Stimulated activated memory B cell treated with anti-CD40 and anti-IgM and Interleukin-4, amounts not matched to agents 10 μg/mL and 1 μg/mL and 100 μg/mL, for 72 hours (primary cell): Measurements from ENCODE around the gene SASS6.
"Not testable (repeated sequence)": the region's sequence is repeated elsewhere in the genome, so short reads cannot be mapped to it uniquely, and the experiment has no call there.

Experiments
- ATAC-seq: fragments of 150-1000 bp; cut with Tn5 transposase; 2 replicates; pipeline ENCODE4 v1.10.0; 2021
- H3K27ac Mint-ChIP-seq: one replicate; pipeline ENCODE4 v1.8.0; 2022; ENCODE audit warnings: mild to moderate bottlenecking, mixed read lengths
- H3K27me3 Mint-ChIP-seq: one replicate; pipeline ENCODE4 v1.8.0; 2022; ENCODE audit warnings: mixed read lengths
- H3K36me3 Mint-ChIP-seq: one replicate; pipeline ENCODE4 v1.8.0; 2022; ENCODE audit warnings: mixed read lengths
- H3K4me1 Mint-ChIP-seq: one replicate; pipeline ENCODE4 v1.8.0; 2022; ENCODE audit warnings: mixed read lengths
- H3K4me3 Mint-ChIP-seq: one replicate; pipeline ENCODE4 v1.8.0; 2022; ENCODE audit warnings: mild to moderate bottlenecking, moderate library complexity, mixed read lengths
- H3K9me3 Mint-ChIP-seq: one replicate; pipeline ENCODE4 v1.8.0; 2022; ENCODE audit warnings: mixed read lengths

SASS6 gene

GRCh38 chr1:100075773-100076172 is 57.0 kb downstream of the SASS6 start:
- no peaks in the 10 kb centered on the region for H3K9me3 Mint-ChIP-seq
- H3K27ac Mint-ChIP-seq, result peak overlapping the region; percentile 54
- H3K36me3 Mint-ChIP-seq, result peaks cover 67% of the 10 kb centered on the region
- H3K4me3 Mint-ChIP-seq, result no peak overlapping the region
- H3K27me3 Mint-ChIP-seq, result no peaks in the 10 kb centered on the region
- H3K4me1 Mint-ChIP-seq, result peaks cover 4% of the 10 kb centered on the region
- peak; percentile 62 for ATAC-seq

GRCh38 chr1:100074604-100075395 is 57.9 kb downstream of the SASS6 start:
- H3K27me3 Mint-ChIP-seq, result no peaks in the 10 kb centered on the region

GRCh38 chr1:100073531-100073930 is 59.2 kb downstream of the SASS6 start:
- no peak overlapping the region for H3K4me3 Mint-ChIP-seq
- ATAC-seq, result no peak
- no peak overlapping the region for H3K27ac Mint-ChIP-seq
- peaks cover 4% of the 10 kb centered on the region for H3K4me1 Mint-ChIP-seq
- no peaks in the 10 kb centered on the region for H3K27me3 Mint-ChIP-seq
- no peaks in the 10 kb centered on the region for H3K9me3 Mint-ChIP-seq
- peaks cover 61% of the 10 kb centered on the region for H3K36me3 Mint-ChIP-seq

More at GRCh38 chr1:100074604-100075395, 57.9 kb downstream of the SASS6 start:
- Mint-ChIP-seq H3K36me3 (peaks cover 69% of the 10 kb centered on the region), H3K4me3 (no peak overlapping the region), H3K9me3 (no peaks in the 10 kb centered on the region), H3K27ac (peak overlapping the region; percentile 54), H3K4me1 (peaks cover 4% of the 10 kb centered on the region)
- no peak for ATAC-seq

GRCh38 chr1:100070201-100070939 is 62.4 kb downstream of the SASS6 start:
- Mint-ChIP-seq H3K27ac (no peak overlapping the region), H3K4me1 (peaks cover 7% of the 10 kb centered on the region), H3K27me3 (no peaks in the 10 kb centered on the region), H3K9me3 (peaks cover 3% of the 10 kb centered on the region), H3K4me3 (no peak overlapping the region), H3K36me3 (peaks cover 62% of the 10 kb centered on the region)
- ATAC-seq, result no peak

DNA sequence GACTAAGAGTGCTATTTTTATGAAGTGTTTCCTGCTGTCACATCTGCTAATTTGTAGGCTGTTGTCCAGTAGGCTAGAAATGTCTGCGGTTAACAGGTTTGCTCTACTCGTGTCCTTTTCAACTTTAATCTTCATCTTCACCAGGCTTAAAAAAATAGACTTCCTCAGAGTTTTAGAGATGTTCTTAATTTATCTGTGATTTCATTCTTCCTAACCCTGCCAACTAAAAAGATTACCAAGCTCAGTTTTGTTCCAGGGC is 66.8 kb downstream of the SASS6 start:
- peaks cover 53% of the 10 kb centered on the region for H3K36me3 Mint-ChIP-seq
- H3K27me3 Mint-ChIP-seq, result no peaks in the 10 kb centered on the region
- no peak for ATAC-seq
- no peak overlapping the region for H3K4me3 Mint-ChIP-seq
- peak overlapping the region; percentile 57 for H3K27ac Mint-ChIP-seq
- peaks cover 3% of the 10 kb centered on the region for H3K9me3 Mint-ChIP-seq
- H3K4me1 Mint-ChIP-seq, result peaks cover 26% of the 10 kb centered on the region

DNA sequence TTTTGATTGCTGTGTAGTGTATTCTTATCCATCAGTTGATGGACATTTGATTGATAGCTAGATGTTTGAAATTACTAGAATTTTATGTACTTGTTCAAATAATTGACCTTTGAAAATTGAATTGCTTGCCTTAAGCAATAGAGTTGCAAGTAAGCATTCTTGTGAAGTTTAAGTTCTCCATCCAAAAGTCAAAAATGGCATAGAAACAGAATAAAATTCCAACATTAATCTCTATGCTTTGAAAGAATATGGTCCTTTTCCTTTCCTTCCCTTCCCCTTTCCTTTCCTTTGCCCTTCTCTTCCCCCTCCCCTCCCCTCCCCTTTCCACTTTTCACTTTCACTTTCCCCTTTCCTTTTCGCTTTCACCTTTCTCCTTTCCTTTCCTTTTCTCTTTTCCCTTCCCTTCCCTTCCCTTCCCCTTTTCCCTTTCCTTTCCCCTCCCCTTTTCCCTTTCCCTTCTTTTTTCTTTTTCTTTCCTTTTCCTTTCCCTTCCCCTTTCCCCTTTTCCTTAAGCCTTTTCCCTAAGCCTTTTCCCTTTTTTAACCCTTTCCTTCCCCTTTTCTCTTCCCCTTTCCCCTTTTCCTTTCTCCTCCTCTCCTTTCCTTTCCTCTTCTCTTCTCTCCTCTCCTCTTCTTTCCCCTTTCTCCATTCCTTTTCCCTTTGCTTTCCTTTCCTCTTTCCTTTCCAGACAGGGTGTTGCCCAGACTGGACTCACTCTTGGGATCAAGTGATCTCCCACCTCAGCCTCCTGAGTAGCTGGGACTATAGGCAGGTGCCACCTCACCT is 67.4 kb downstream of the SASS6 start:
- Mint-ChIP-seq H3K27ac (peak overlapping the region; percentile 57), H3K4me3 (no peak overlapping the region), H3K27me3 (no peaks in the 10 kb centered on the region), H3K4me1 (peaks cover 26% of the 10 kb centered on the region), H3K36me3 (peaks cover 48% of the 10 kb centered on the region), H3K9me3 (peaks cover 3% of the 10 kb centered on the region)
- no peak for ATAC-seq

- H3K27ac Mint-ChIP-seq, result no peak overlapping the region
- no peaks in the 10 kb centered on the region for H3K27me3 Mint-ChIP-seq
- peaks cover 48% of the 10 kb centered on the region for H3K36me3 Mint-ChIP-seq
- no peak overlapping the region for H3K4me3 Mint-ChIP-seq
- ATAC-seq, result no peak
- peaks cover 3% of the 10 kb centered on the region for H3K9me3 Mint-ChIP-seq
- peaks cover 34% of the 10 kb centered on the region for H3K4me1 Mint-ChIP-seq
Observed at GRCh38 chr1:100061681-100062080, 71.0 kb downstream of the SASS6 start.

GRCh38 chr1:100053727-100054126 is 79.0 kb downstream of the SASS6 start:
- H3K36me3 Mint-ChIP-seq, result peaks cover 42% of the 10 kb centered on the region
- H3K27ac Mint-ChIP-seq, result no peak overlapping the region

DNA sequence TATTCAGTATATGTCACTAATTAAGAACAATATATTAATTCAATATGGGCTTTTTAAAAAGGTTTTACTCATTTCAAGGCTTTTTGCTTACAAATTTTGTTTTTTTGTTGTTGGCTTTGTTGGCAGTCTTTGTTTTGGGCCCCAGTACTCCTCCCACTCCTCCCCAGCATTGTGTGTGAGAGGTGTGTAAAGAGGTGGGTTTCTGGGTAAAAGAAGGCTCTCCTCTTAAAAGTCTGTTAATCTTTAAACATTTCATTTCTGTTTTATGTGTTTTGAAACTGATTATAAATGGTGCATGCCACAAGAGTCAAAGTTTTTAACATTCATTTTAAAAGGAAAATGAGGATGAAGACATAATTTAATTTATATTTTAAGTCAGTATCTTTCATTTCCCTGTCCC is 79.6 kb downstream of the SASS6 start:
- Mint-ChIP-seq H3K4me1 (peaks cover 49% of the 10 kb centered on the region), H3K27ac (no peak overlapping the region), H3K9me3 (no peaks in the 10 kb centered on the region), H3K4me3 (no peak overlapping the region), H3K36me3 (peaks cover 47% of the 10 kb centered on the region), H3K27me3 (no peaks in the 10 kb centered on the region)
- ATAC-seq, result no peak

More at GRCh38 chr1:100053727-100054126, 79.0 kb downstream of the SASS6 start:
- Mint-ChIP-seq H3K4me1 (peaks cover 43% of the 10 kb centered on the region), H3K4me3 (no peak overlapping the region), H3K9me3 (no peaks in the 10 kb centered on the region), H3K27me3 (no peaks in the 10 kb centered on the region)
- ATAC-seq, result no peak

DNA sequence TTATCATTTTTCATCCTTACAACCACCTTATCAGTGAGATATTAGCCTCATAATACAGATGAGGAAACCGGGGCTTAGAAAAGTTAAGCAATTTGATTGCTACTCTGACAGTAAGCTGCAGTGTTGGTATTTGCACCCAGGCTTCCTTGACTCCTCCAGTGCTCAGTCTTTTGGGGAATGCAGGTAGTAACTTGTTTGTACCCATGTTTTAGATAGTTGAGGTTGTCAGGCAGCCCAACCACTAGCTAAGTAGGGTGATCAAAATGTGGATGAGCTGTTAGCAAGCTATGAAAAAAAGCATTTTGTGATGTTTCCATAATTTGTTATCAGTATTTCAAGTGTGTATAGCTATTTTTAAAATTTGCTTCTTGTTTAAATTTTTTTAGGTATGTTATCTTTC is 80.8 kb downstream of the SASS6 start:
- no peak overlapping the region for H3K27ac Mint-ChIP-seq
- H3K4me1 Mint-ChIP-seq, result peaks cover 52% of the 10 kb centered on the region
- no peaks in the 10 kb centered on the region for H3K9me3 Mint-ChIP-seq
- H3K4me3 Mint-ChIP-seq, result no peak overlapping the region
- H3K27me3 Mint-ChIP-seq, result no peaks in the 10 kb centered on the region
- peaks cover 39% of the 10 kb centered on the region for H3K36me3 Mint-ChIP-seq
- ATAC-seq, result no peak

DNA sequence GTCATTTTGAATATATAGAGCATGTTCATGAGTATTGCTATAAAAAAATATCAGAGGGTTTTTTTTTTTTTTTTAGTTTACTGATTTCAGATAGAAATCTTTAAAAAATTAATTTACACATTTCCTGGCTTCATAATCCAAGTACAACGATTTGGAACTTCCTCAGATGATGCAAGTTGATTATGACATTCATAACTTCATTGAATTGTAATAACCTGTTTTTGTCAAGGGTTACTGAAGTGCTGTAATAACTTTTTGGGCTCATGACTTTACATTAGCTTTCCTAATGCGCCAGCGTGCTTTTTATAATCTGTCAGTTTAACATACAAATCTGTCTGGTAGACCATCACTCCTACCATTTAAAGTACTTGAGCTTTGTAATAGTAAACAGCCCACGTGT is 81.3 kb downstream of the SASS6 start:
- Mint-ChIP-seq H3K36me3 (peaks cover 34% of the 10 kb centered on the region), H3K9me3 (no peaks in the 10 kb centered on the region), H3K27me3 (no peaks in the 10 kb centered on the region), H3K4me3 (no peak overlapping the region), H3K27ac (no peak overlapping the region), H3K4me1 (peaks cover 52% of the 10 kb centered on the region)
- ATAC-seq, result no peak

- Mint-ChIP-seq H3K9me3 (no peaks in the 10 kb centered on the region), H3K27me3 (no peaks in the 10 kb centered on the region), H3K4me3 (no peak overlapping the region), H3K4me1 (peaks cover 54% of the 10 kb centered on the region), H3K36me3 (peaks cover 29% of the 10 kb centered on the region), H3K27ac (peak overlapping the region; percentile 70)
- ATAC-seq, result no peak
Observed at GRCh38 chr1:100050139-100050538, 82.6 kb downstream of the SASS6 start.

DNA sequence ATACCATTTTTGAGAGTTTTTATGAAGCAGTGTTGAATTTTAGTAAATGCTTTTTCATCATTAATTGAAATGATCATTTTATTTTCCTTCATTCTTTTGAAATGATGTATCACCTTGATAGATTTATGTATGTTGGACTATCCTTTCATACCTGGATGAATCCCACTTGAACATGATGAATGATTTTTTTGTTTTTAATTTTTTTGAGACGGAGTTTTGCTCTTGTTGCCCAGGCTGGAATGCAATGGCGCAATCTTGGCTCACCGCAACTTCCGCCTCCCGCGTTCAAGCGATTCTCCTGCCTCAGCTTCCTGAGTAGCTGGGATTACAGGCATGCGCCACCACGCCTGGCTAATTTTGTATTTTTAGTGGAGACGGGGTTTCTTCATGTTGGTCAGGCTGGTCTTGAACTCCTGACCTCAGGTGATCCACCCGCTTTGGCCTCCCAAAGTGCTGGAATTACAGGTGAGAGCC is 85.5 kb downstream of the SASS6 start:
- Mint-ChIP-seq H3K4me1 (peaks cover 75% of the 10 kb centered on the region), H3K27ac (peak overlapping the region; percentile 70), H3K36me3 (peaks cover 34% of the 10 kb centered on the region), H3K4me3 (peak overlapping the region; percentile 75)
- not testable (repeated sequence) for H3K27me3 Mint-ChIP-seq, ATAC-seq, H3K9me3 Mint-ChIP-seq

GRCh38 chr1:100045206-100045605 is 87.5 kb downstream of the SASS6 start:
- Mint-ChIP-seq H3K27me3 (no peaks in the 10 kb centered on the region), H3K4me3 (peak overlapping the region; percentile 16), H3K36me3 (peaks cover 34% of the 10 kb centered on the region), H3K27ac (peak overlapping the region; percentile 41), H3K9me3 (no peaks in the 10 kb centered on the region), H3K4me1 (peaks cover 90% of the 10 kb centered on the region)
- no peak for ATAC-seq

- H3K4me1 Mint-ChIP-seq, result peaks cover 69% of the 10 kb centered on the region
- H3K27ac Mint-ChIP-seq, result peak overlapping the region; percentile 89
- peaks cover 16% of the 10 kb centered on the region for H3K36me3 Mint-ChIP-seq
- ATAC-seq, result no peak
- H3K9me3 Mint-ChIP-seq, result no peaks in the 10 kb centered on the region
- no peaks in the 10 kb centered on the region for H3K27me3 Mint-ChIP-seq
- H3K4me3 Mint-ChIP-seq, result peak overlapping the region; percentile 92
Observed at GRCh38 chr1:100039591-100039990, 93.1 kb downstream of the SASS6 start.
